ENCODE results near the gene C2CD2. TPM values are rescaled to one million over a fixed set of nuclear protein-coding genes. Genes with fewer than 3 reads are reported as not detected.

C2CD2 gene
- total and polyA plus RNA-seq, 2 of the 8 experiments (the other 6 are each of a cell fraction or from before 2014, with no cell fraction given) = 10.4 to 13.0 TPM

DNA sequence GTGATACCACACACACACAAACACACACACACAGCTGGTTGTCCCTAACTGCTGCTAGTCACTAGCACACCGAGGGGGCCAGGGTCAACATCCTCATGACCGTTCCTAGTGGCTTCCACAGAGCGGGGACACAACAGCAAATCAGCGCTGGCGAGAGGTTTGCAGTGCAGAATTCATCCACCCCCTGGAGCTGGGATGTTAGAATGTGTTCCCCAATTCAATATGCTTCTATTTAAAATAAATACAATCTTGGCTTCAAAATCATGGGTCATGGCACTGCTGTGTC lies 16.2 kb upstream of the C2CD2 start (continued):
- TF ChIP-seq, protein P1, sequence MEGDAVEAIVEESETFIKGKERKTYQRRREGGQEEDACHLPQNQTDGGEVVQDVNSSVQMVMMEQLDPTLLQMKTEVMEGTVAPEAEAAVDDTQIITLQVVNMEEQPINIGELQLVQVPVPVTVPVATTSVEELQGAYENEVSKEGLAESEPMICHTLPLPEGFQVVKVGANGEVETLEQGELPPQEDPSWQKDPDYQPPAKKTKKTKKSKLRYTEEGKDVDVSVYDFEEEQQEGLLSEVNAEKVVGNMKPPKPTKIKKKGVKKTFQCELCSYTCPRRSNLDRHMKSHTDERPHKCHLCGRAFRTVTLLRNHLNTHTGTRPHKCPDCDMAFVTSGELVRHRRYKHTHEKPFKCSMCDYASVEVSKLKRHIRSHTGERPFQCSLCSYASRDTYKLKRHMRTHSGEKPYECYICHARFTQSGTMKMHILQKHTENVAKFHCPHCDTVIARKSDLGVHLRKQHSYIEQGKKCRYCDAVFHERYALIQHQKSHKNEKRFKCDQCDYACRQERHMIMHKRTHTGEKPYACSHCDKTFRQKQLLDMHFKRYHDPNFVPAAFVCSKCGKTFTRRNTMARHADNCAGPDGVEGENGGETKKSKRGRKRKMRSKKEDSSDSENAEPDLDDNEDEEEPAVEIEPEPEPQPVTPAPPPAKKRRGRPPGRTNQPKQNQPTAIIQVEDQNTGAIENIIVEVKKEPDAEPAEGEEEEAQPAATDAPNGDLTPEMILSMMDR (IDR thresholded peaks at IDR 0.05; ENCODE audit: control extremely low read depth in 1 of 3, insufficient read depth in 1 of 3, low read depth in 1 of 3, low read length in 3 of 3) = no peak
- TF ChIP-seq CTBP2 (IDR thresholded peaks at IDR 0.05; ENCODE audit: borderline replicate concordance, insufficient read depth, insufficient read length, low read length) = no peak
- TF ChIP-seq TAF7 (optimal IDR thresholded peaks at IDR 0.05; ENCODE audit: borderline replicate concordance, low read depth, low read length) = no peak
- TF ChIP-seq HDAC6 (IDR thresholded peaks at IDR 0.05; ENCODE audit: low read depth, low read length) = no peak
- TF ChIP-seq SIRT6 (IDR thresholded peaks at IDR 0.05; ENCODE audit: low read length) = no peak
- TF ChIP-seq KDM5A (IDR thresholded peaks at IDR 0.05; ENCODE audit: low read length) = no peak
